Measurements from ENCODE around the gene NCAM2. TPM values are rescaled to one million over a fixed set of nuclear protein-coding genes. Genes with fewer than 3 reads are reported as not detected.

Gene NCAM2
- total and polyA plus RNA-seq, 2 donors (not counting 3 experiments of a cell fraction or from before 2014, with no cell fraction given) = 0.11 to 0.27 TPM

- ChIA-PET POLR2A (no interaction called here), CTCF (no interaction called here)
- dilution Hi-C loops (cut with MboI; ENCODE audit: extremely low pct_ligation_motif_present, low sequenced_read_pairs) (no loop called here), intact Hi-C loops (cut with micrococcal nuclease) (no loop called here)
- FAIRE-seq = no peak
- H3K9ac ChIP-seq (replicated peaks; ENCODE audit: extremely low read depth, insufficient read depth, low read length) = no peak overlapping the region
- no peaks in the 10 kb centered on the region for H3K4me1 ChIP-seq (ENCODE audit: control insufficient read depth, extremely low read depth, insufficient read depth, low read length)
- H3K4me3 ChIP-seq (replicated peaks in 1 of 3; ENCODE audit: insufficient read depth in 1 of 3, low read depth in 1 of 3, low read length in 3 of 3) = no peak overlapping the region
- no peaks in the 10 kb centered on the region for H3K9me1 ChIP-seq (replicated peaks; ENCODE audit: control insufficient read depth, extremely low read depth, insufficient read depth, low read length)
- DNase-seq (ENCODE audit: low read depth, low spot score) = no peak
- no peaks in the 10 kb centered on the region for H3K36me3 ChIP-seq (ENCODE audit: control insufficient read depth in 2 of 2, extremely low read depth in 1 of 2, insufficient read depth in 2 of 2, low read length in 2 of 2)
- H3K79me2 ChIP-seq (ENCODE audit: control insufficient read depth, insufficient read depth, low read length) = no peaks in the 10 kb centered on the region
- no peak overlapping the region for H2AFZ ChIP-seq (ENCODE audit: low read depth, low read length)
- H3K9me3 ChIP-seq (replicated peaks; ENCODE audit: control insufficient read depth, insufficient read depth, low read length) = no peaks in the 10 kb centered on the region
- H3K27ac ChIP-seq (ENCODE audit: insufficient read depth, low read depth, low read length) = no peak overlapping the region
- no peak for TF ChIP-seq GATA2 (IDR thresholded peaks at IDR 0.05; ENCODE audit: insufficient read depth, insufficient read length, low read depth, low read length)
- no peak for TF ChIP-seq EZH2 (IDR thresholded peaks at IDR 0.05; ENCODE audit: borderline replicate concordance, low read depth, low read length, severe bottlenecking)
- no peak for TF ChIP-seq FOS (IDR thresholded peaks at IDR 0.05; ENCODE audit: borderline replicate concordance, insufficient read depth, low read length)
- TF ChIP-seq POLR2AphosphoS5 (IDR thresholded peaks at IDR 0.05; ENCODE audit: insufficient read depth, low read depth, low read length) = no peak
- TF ChIP-seq MYC (IDR thresholded peaks at IDR 0.05; ENCODE audit: low read depth, low read length) = no peak
- TF ChIP-seq POLR2A (IDR thresholded peaks at IDR 0.05; ENCODE audit: low read depth, low read length) = no peak
- no peak for TF ChIP-seq MAX (IDR thresholded peaks at IDR 0.05; ENCODE audit: insufficient read depth, insufficient read length)
- no peak for TF ChIP-seq JUN (IDR thresholded peaks at IDR 0.05; ENCODE audit: borderline replicate concordance, insufficient read depth, insufficient read length, low read depth)
- no peak for TF ChIP-seq CTCF (IDR thresholded peaks at IDR 0.05; ENCODE audit: extremely low read depth in 1 of 2, insufficient read depth in 1 of 2, low read depth in 1 of 2, low read length in 2 of 2)
- BruUV-seq (replicated peaks) = no TSS peak
- H4K20me1 ChIP-seq (replicated peaks; ENCODE audit: control insufficient read depth, extremely low read depth, insufficient read depth, low read length) = no peaks in the 10 kb centered on the region
- H3K27me3 ChIP-seq (ENCODE audit: control insufficient read depth in 2 of 2, insufficient read depth in 2 of 2, low read length in 2 of 2) = no peaks in the 10 kb centered on the region
- no peak overlapping the region for H3K4me2 ChIP-seq (ENCODE audit: insufficient read depth, low read length)
These were observed 326.1 kb downstream of the NCAM2 start for GRCh38 chr21:21324297-21324696.
